Effector CD4-positive, alpha-beta T cell (primary cell): Measurements from ENCODE around the gene TYRP1.

Source experiments
- DNase-seq: peaks from one replicate; pipeline ENCODE4 v3.0.0-alpha.2; 2020

The TYRP1 gene

GRCh38 chr9:12737871-12738270 lies 44.7 kb downstream of the TYRP1 start:
- DNase-seq = no peak

- DNase-seq = no peak
These were observed 45.9 kb downstream of the TYRP1 start for GRCh38 chr9:12739014-12739652.

GRCh38 chr9:12740845-12741244 lies 47.7 kb downstream of the TYRP1 start:
- no peak for DNase-seq

GRCh38 chr9:12748016-12748415 lies 54.8 kb downstream of the TYRP1 start:
- DNase-seq = no peak

- DNase-seq = no peak
These were observed 55.8 kb downstream of the TYRP1 start for GRCh38 chr9:12748954-12749353.

GRCh38 chr9:12753931-12754330 lies 60.7 kb downstream of the TYRP1 start:
- DNase-seq = no peak

GRCh38 chr9:12759761-12760160 lies 66.6 kb downstream of the TYRP1 start:
- no peak for DNase-seq
